NCI-H1436 (cell line): ENCODE results near the gene P2RY12.

Experiments used
- DNase-seq: peaks from one replicate; lab custom pipeline; 2025; lab: John Stamatoyannopoulos, UW

The P2RY12 gene

DNA sequence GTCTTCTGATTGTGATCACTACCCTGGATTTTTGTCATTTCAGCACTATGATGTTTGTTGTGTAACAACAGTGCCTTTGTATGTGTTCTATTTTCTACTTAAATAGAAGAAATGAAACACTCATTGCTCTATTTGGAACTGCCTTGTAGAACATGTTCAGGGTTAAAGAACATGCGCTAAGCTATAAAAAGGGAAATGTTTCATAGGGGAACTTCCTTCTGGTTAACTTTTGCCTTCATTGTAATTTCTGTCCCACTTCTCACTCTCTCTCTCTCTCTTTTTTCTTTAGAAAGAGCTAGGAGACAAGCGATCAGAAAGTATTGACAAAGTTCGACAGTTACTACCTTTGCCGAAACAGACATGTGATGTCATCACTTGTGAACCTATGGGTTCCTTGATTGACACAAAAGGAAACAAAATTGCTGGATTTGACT is at the start of gene P2RY12:
Gene P2RY12, minus strand, starts transcription at position 13 of the 434 bp plus-strand sequence. CDS start 45,908 bp downstream, outside the sequence.
- DNase-seq, result no peak

DNA sequence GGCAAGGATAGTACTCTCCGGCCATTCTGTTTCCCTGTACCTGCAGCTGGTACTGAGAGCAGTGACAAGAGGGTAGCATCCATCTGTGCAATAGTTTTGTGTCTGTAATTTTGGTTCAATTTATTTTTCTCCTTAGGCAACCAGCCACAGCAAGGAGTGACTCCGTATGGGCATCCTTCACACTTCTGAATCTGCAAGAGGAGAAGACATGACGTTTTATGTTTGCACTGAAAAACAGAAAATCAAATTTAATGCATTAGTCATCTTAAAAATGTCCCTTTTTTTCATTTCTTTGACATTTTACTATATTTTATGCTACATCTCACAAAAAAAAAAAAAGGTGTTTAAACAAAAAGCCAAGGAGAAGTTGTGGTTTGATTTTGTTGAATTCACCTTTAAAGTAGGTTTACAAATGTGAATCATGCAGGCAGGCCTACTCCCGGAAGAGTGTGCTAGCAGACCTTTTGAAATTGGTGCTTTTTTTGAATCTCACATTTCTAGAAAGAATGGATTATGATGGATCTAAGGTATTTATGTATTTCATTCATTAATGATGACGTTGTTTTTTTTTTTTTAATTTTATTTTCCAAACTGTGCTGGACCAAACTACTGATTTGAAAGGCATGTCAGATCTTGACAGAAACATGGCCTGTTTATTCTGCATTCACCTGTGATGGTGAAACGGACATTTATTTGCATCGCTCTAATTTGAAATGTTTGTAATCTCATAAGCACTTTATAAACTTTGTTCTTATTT is 48.2 kb upstream of the P2RY12 start:
- no peak for DNase-seq

DNA sequence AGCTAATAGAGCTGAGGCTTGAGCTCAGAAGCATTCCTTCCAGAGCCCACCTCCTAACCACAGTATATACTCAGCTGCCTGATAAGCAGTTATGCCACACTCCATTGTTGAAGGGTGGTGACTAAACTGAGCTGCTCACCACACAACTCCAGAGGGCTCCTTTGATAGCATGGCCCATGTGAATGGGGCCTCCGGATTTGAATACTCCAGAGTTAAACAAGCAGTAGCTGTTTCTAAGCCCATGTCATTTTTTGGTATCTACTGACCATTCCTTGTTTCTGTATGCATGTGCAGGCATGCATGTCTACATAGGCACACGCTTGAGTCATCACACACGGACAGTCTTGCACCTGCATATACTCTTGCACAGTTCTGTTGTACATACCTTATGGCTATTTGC is 47.4 kb upstream of the P2RY12 start:
- no peak for DNase-seq

DNA sequence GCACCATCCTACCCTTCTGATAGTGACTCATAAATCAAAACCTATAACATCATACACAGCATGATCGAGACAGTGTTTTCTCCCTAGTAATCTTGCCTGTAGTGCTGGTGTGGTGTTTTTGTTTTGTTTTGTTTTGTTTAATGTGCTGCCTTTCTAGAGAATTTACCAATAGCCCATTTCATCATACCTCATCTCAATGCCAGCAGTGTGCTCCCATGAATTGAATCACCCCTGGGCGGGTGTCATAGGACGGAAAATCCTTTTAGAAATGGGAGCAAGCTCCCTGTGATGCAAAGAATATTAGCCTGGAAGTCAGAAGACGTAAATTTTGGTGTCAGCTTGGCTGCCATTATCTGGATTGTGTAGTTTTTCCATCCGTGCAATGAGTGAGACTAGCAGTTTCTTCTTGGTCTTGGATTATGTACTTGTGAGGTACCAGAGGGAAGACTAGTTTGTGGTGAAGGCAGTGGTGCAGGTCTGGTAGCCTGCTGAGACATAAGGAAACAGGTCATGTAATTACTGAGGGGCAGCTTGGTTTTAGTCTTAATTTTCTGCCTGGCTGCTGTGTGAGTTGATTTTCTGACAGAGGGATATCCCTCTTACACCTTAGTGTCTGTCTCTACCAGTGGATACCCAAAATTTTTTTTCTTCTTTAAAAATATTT is 46.4 kb upstream of the P2RY12 start:
- no peak for DNase-seq

DNA sequence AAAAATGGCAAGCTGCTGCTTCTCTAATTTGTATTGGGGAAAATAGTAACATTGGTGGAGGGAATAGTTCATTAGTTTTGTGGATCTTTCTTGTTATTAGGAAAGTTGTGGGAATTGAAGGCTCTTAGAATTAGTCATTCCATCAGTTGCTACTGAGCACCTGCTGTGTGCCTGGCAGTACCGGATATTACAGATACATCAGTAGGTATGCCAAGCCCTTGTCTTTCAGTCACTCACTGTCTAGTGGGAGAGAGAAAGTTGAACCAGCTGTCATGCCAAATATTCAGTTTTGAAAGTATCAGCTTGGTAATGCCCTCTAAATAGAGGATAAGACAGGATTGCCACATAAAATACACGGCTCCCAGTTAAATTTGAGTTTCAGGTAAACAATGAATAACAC is 43.8 kb upstream of the P2RY12 start:
- DNase-seq, result no peak

DNA sequence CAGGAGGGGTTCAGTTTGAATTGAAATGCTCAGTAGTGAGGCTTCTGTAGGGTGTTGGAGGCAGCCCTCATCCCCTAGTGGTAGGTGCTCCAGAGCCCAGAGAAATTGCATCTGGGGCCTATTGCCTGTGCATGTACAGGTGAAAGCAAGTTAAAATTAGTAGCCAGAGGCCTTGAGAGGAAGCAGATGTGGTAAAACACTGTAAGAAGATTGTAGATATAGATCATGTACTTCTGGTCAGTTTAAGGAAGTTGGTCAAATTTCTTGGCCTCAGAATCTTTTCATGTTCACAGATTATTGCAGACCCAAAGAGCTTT is 41.7 kb upstream of the P2RY12 start:
- no peak for DNase-seq

DNA sequence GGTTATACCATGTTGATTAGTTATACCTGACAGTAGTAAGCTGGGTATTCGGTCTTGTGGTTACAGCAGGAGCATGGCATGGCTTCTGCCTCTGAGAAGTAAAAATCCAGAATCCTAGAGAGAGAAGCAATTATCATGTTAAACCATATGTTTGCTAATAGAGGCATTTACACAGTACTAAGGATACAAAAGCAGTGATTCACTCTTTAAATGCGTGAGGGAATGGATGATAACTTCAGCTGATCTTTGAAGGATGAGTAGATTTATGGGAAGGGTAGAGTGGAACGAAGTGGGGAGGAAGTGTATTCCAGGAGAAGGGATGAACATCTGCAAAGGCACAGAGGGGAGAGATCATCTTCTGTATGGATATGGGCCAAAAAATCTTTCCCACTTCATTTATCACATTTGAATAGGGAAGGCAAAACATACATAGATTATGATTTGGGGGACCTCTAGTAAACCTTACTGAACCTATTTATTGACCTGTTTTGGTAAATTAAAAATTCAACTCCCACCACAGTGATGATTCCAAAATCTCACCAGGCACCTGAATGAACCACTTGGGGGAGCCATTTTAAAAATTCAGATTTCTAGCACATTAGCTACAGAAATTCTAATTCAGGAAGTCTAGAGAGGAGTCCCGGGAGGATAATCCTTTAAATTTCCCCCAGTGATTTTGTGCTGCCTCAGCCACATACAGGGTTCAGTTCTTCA is 41.2 kb upstream of the P2RY12 start:
- DNase-seq, result peak; percentile 21

DNA sequence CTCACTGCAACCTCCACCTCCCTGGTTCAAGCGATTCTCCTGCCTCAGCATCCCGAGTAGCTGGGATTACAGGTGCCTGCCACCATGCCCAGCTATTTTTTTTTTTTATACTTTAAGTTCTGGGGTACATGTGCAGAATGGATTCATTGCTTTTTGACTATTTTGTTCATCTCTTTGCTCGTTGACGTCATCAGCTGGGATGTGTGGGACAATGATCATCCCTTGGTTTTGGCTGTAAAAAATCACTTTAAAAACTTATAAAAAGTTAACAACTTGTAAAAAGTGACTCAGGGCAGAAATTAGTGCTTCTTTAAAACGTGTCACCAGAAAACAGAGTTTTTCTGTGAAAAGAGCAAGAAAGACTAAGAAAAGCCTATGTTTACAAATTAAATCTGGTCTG is 38.5 kb upstream of the P2RY12 start:
- no peak for DNase-seq

DNA sequence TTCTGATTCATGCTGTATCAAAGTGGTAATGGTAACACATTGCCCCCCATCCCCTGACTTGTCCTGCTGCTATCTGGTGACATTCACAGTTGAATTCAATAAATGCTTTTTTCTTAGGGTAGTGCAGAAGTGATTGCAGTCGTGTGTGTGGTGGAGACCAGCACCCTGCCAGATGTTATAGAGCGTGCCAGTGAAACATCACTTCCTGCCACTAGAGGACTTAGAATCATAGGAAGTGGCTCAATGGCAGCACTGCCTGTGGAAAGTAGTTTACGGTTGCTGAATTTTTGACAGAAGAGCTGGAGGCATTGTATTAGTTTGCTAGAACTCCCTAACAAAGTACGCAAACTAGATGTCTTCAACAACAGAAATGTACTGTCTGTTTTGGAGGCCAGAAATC is 37.4 kb upstream of the P2RY12 start:
- DNase-seq, result no peak

DNA sequence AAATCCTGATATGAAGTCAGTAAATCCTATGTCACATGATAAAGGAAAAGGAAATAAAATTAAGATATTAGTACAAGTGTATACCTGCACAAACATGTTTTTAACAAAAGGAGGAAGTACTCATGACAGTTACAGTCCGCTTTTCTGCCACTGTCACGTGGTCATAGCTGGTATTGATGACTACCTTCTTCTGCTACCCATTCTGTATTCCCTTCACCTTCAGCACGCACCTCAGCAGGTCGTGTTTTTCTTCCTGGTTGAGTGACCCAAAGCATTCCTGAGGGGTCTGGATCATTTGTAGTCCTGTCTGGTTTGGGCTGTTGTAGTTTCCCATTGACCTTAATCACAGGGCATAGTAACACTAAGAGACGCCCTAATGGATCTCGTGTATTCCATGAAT is 35.3 kb upstream of the P2RY12 start:
- no peak for DNase-seq

DNA sequence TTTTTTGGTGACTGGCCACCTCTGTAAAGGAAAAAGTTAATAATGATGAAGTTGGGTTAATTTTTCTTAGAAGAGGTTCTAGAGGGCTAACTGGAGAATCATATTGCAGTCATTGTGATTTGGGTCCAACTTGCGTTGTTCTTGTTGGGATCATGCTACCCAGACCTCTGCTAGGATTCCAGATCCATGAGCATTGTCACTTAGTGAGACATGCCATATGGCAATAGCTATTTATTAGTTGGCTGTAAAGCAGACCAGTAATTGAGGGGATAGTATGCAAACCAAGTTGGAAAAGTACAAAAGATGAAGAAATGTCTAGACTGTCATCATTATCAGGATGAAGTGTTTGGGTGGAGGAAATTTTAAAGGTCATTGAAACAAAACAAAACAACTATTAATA is 30.7 kb upstream of the P2RY12 start:
- DNase-seq, result no peak

DNA sequence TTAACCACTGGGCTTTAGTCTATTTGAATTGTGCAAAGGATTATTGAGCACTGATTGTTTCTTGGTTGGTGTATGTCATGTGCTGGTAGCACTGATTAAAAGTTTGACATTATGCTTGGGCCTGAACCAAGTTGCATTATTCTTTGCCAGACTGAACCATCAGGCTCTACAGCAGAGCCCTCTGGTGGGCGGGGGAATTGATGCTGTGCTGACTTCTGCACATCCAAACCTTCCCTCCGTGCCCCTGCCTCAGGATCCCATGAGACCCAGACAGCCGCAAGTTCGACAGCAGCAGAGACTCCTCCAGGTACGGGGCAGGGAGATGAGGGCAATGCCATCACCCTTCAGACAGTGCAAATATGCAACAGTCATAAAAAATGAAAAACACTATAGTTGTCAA is 28.4 kb upstream of the P2RY12 start:
- DNase-seq, result no peak

DNA sequence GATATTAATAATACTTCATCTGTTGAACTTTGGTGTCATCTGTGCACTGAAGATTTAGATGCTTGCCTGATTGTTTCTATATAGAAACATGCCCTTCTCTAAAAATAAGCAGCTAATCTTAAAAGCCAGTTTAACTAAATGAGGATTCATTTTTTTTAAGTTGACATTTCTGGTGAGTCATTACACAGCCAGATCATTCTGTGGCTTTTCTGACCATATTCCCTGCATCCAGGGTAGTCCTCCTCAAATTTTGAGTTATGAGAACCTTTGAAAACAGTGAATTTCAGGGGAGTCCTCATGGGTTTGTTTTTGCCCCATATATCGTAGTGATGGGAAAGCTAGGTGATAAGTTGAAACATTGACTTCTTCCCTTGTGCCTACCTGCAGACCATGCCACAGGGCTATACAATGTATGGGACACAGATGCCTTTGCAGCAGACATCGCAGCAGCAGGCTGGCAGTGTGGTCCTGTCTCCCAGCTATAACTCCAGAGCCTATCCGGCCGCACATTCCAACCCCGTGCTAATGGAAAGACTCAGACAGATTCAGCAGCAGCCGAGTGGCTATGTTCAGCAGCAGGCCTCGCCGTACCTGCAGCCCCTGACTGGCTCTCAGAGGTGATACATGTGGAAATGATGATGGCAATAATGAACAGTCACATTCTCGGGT is 26.5 kb upstream of the P2RY12 start:
- no peak for DNase-seq

DNA sequence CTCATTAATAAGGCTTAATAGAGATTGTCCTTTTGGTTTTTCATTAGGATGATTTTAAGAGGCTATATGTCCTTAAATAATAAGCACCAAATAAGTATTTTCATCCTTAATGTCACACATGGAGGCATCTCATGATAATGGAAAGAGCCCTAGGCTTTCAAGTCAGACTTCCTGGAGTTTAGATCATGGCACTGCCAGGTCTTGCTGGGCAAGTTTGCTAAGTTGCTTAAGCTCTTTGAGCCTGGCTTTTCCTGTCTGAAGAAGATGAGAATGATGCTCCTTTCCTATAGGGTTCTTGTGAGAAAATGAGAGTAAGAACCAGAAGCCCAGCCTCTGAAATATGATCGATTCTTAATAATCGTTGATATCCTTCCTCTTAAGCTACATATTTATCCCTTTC is 23.4 kb upstream of the P2RY12 start:
- DNase-seq, result no peak

DNA sequence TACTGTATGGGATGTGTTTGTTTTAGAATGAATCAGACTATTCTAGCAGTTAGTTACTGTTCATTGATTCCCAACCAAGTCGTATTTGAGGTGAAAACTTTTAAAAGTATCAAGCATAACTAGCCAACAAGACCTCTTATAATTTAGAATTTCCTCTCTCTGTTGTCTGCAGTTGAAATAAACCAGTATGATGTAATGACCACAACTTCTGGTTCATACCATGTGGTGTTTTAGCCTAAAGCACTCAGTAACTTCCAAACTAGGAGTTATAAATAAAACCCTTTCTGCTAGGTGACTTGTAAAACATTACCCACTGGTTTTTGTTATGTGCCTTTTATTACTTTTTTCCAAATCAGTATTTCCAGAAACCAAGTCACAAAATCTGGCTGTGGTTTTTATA is 19.8 kb upstream of the P2RY12 start:
- DNase-seq, result no peak

DNA sequence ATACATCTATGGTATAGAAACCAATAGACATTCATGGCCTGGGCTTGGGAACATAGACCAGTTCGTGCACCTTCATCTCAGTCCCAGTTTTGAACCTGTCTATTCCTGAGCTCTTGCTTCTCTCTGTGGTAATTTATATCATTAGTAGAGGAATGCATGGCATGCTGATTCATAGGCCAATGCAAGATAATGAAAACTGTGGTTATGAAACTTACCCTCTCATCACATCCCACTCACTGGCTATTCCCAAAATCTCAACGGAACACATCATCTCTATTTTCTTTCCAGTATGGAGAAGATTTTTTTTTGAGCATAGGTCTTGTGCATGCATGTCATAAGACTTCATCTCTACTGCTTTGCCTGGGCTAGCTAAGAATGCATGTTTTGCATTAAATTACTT is 18.7 kb upstream of the P2RY12 start:
- DNase-seq, result no peak

DNA sequence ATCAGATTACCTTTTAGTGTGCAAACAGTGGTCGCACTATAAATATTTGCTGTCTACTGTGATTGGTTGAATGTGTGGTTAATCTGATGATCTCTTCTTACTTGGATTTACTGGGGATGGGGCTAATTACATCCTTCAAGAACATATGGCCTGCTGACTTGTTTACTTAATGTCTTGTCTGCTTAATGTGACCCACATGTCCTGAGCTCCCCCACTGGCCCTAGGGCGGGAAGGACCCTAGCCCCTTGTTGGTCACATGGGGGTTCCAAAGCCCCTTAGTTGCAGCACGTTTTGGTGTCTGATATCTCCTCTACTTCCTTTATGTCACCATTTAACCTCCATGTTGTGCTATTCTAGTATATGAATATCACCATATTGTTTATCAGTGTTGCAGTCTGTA is 17.8 kb upstream of the P2RY12 start:
- no peak for DNase-seq

DNA sequence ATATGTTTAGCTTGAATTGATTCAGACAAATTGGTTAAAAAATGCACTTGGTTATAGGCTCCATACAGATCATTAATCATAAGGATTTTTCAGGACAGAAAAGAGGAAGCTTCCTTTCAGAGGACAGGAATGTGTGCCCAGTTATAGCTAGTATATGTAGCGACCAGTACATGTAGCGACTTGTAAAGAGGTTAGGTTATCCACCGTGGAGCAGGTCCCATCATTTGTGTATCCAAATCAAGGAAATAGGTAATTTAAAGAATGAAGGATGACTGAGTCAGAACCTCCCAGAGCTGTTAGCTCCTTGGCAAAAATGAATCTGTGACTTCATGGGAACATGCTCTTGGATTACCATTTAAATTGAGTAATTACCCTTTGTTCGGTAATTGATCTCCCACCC is 15.8 kb upstream of the P2RY12 start:
- DNase-seq, result no peak

DNA sequence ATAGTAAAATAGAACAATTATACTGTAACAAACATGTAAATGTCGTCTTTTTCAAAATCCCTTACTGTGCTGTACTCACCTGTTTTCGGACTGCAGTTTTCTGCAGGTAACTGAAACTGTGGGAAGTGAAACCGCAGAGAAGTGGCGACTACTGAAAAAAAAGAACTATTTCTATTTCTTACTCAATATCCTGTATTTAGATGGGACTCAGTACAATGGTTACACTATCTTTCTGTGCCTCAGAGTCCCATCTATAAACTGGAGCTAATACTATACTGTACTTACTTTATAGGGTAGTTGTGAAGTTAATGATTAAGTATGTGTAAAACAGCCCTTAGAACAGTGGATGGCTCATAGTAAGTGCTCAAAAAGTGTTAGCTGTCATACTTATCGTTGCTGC is 14.3 kb upstream of the P2RY12 start:
- DNase-seq, result no peak

DNA sequence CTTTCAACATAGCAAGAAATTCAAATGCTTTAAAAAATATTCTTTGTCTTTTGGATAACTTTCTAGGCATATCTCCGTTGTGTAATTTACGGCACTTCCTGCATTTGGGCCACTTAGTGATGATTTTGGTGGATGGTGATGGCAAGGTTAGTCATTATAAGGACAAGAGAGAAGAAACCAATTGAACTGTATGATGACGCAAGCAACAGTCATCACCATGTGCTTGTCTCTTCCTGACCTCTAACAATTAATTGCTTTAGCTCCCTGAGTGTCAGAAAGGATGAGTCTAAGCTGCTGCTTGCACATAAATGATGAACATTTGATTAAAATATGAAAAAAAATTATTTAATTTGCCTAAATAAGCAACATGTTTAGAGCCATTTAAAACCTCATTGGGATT is 11.3 kb upstream of the P2RY12 start:
- no peak for DNase-seq

DNA sequence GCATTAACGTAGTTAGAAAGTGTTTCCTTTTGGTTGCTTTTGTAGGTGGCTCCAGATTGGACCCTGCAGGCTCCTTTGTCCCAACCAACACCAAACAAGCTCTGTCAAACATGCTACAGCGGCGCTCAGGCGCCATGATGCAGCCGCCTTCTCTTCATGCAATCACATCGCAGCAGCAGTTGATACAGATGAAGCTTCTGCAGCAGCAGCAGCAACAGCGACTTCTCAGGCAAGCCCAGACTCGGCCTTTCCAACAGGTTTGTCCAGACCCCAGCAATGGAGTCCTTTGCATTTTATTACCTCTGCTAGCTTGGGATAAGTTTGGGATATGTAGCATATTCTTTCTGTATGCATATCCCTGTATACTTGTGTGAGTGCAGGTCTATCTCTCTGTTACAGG is 10.1 kb upstream of the P2RY12 start:
- DNase-seq, result no peak

DNA sequence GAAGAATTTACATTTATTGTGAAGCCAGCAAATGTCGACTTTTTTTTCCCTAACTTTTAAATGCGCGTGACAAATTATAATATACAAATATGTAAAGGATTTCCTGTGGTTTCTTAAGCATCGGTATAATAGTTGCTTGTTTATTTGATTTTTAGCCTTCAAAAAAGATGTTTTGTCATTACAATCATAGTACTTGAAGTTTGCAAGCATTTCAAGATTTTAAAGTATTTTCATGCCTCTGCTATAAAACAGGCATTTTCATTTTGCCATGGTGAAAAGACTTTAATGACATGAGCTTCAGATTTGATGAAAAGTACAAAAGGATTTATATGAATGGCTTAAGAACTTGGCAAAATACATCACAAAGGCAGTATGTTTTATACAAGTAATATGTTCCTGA is 9.4 kb upstream of the P2RY12 start:
- DNase-seq, result no peak
